HEK293 (cell line): ENCODE data around the gene ARRB2.

Experiments used
- BCL6B ChIP-seq: fragments of 450-650 bp; formaldehyde crosslinking; IDR thresholded peaks from 2 replicates; pipeline ENCODE4 v1.5.1; 2017; ENCODE audit warnings: missing biosample characterization, missing genetic modification characterization
- SETDB1 ChIP-seq: IDR thresholded peaks from one replicate; pipeline ENCODE4 v1.6.1; 2017; ENCODE audit warnings: mild to moderate bottlenecking, low read length, moderate library complexity, mixed read lengths; ENCODE audit not compliant: insufficient read length
- SP3 ChIP-seq: fragments of 450-650 bp; formaldehyde crosslinking; IDR thresholded peaks from 2 replicates; pipeline ENCODE4 v1.5.1; 2016; ENCODE audit warnings: missing biosample characterization, missing genetic modification characterization
- TCF7L2 ChIP-seq: IDR thresholded peaks from 2 replicates; pipeline ENCODE4 v1.6.1; 2011; ENCODE audit warnings: low read depth, mild to moderate bottlenecking, inconsistent platforms, low read length, moderate library complexity, borderline replicate concordance
- ZBTB20 ChIP-seq: fragments of 450-650 bp; formaldehyde crosslinking; IDR thresholded peaks from 2 replicates; pipeline ENCODE4 v1.5.1; 2016; ENCODE audit warnings: missing biosample characterization, missing genetic modification characterization
- ZBTB48 ChIP-seq: fragments of 450-650 bp; formaldehyde crosslinking; IDR thresholded peaks from 2 replicates; pipeline ENCODE4 v1.5.1; 2016; ENCODE audit warnings: missing biosample characterization, missing genetic modification characterization
- ZNF175 ChIP-seq: fragments of 450-650 bp; formaldehyde crosslinking; IDR thresholded peaks from 2 replicates; pipeline ENCODE4 v1.5.1; 2016; ENCODE audit warnings: missing biosample characterization, missing genetic modification characterization
- ZNF223 ChIP-seq: fragments of 450-650 bp; formaldehyde crosslinking; IDR thresholded peaks from 2 replicates; pipeline ENCODE4 v1.5.1; 2016; ENCODE audit warnings: missing biosample characterization, missing genetic modification characterization
- ZNF501 ChIP-seq: fragments of 450-650 bp; formaldehyde crosslinking; IDR thresholded peaks from 2 replicates; pipeline ENCODE4 v1.5.1; 2016; ENCODE audit warnings: missing biosample characterization, missing genetic modification characterization
- ZNF510 ChIP-seq: fragments of 450-650 bp; formaldehyde crosslinking; IDR thresholded peaks from 2 replicates; pipeline ENCODE4 v1.5.1; 2018; ENCODE audit warnings: mild to moderate bottlenecking, missing genetic modification characterization, missing biosample characterization; ENCODE audit not compliant: insufficient replicate concordance
- ZNF529 ChIP-seq: fragments of 450-650 bp; formaldehyde crosslinking; IDR thresholded peaks from 2 replicates; pipeline ENCODE4 v1.5.1; 2017; ENCODE audit warnings: missing genetic modification characterization, missing biosample characterization; ENCODE audit not compliant: insufficient replicate concordance
- ZNF561 ChIP-seq: fragments of 450-650 bp; IDR thresholded peaks from 2 replicates; pipeline ENCODE4 v1.5.1; 2018; ENCODE audit warnings: missing biosample characterization, missing genetic modification characterization, borderline replicate concordance
- ZNF768 ChIP-seq: fragments of 450-650 bp; formaldehyde crosslinking; IDR thresholded peaks from 2 replicates; pipeline ENCODE4 v1.5.1; 2018; ENCODE audit warnings: missing biosample characterization, mild to moderate bottlenecking, missing genetic modification characterization
- ZNF843 ChIP-seq: fragments of 450-650 bp; formaldehyde crosslinking; IDR thresholded peaks from 2 replicates; pipeline ENCODE4 v1.5.1; 2016; ENCODE audit warnings: missing biosample characterization, missing genetic modification characterization
- TF ChIP-seq, protein P1 (sequence below): fragments of 450-650 bp; formaldehyde crosslinking; conservative IDR thresholded peaks from 2 replicates; pipeline ENCODE4 v1.5.1; 2016; ENCODE audit warnings: low read depth, missing biosample characterization, missing genetic modification characterization
- TF ChIP-seq, protein P2 (sequence below): sonication (generic); formaldehyde crosslinking; IDR thresholded peaks from 2 replicates; pipeline ENCODE4 v1.8.1; 2022; ENCODE audit warnings: mild to moderate bottlenecking, moderate library complexity, missing genetic modification reagents
- TF ChIP-seq, protein P3 (sequence below): fragments of 450-650 bp; formaldehyde crosslinking; IDR thresholded peaks from 2 replicates; pipeline ENCODE4 v1.5.1; 2016; ENCODE audit warnings: missing biosample characterization, missing genetic modification characterization, low read depth
- TF ChIP-seq, protein P4 (sequence below): fragments of 450-650 bp; IDR thresholded peaks from 2 replicates; pipeline ENCODE4 v1.5.1; 2018; ENCODE audit warnings: missing biosample characterization, missing genetic modification characterization
- TF ChIP-seq, protein P5 (sequence below): fragments of 450-650 bp; formaldehyde crosslinking; IDR thresholded peaks from 2 replicates; pipeline ENCODE4 v1.5.1; 2017; ENCODE audit warnings: missing biosample characterization, missing genetic modification characterization
- TF ChIP-seq, protein P6 (sequence below): fragments of 450-650 bp; formaldehyde crosslinking; IDR thresholded peaks from 2 replicates; pipeline ENCODE4 v1.5.1; 2016; ENCODE audit warnings: missing biosample characterization, missing genetic modification characterization, borderline replicate concordance
- TF ChIP-seq, protein P7 (sequence below): fragments of 450-650 bp; formaldehyde crosslinking; IDR thresholded peaks from 2 replicates; pipeline ENCODE4 v1.5.1; 2016; ENCODE audit warnings: missing biosample characterization, missing genetic modification characterization, low read depth

ARRB2 gene

GRCh38 chr17:4721203-4722135, 11.0 kb downstream of the ARRB2 start (continued):
- TF ChIP-seq, protein P1, sequence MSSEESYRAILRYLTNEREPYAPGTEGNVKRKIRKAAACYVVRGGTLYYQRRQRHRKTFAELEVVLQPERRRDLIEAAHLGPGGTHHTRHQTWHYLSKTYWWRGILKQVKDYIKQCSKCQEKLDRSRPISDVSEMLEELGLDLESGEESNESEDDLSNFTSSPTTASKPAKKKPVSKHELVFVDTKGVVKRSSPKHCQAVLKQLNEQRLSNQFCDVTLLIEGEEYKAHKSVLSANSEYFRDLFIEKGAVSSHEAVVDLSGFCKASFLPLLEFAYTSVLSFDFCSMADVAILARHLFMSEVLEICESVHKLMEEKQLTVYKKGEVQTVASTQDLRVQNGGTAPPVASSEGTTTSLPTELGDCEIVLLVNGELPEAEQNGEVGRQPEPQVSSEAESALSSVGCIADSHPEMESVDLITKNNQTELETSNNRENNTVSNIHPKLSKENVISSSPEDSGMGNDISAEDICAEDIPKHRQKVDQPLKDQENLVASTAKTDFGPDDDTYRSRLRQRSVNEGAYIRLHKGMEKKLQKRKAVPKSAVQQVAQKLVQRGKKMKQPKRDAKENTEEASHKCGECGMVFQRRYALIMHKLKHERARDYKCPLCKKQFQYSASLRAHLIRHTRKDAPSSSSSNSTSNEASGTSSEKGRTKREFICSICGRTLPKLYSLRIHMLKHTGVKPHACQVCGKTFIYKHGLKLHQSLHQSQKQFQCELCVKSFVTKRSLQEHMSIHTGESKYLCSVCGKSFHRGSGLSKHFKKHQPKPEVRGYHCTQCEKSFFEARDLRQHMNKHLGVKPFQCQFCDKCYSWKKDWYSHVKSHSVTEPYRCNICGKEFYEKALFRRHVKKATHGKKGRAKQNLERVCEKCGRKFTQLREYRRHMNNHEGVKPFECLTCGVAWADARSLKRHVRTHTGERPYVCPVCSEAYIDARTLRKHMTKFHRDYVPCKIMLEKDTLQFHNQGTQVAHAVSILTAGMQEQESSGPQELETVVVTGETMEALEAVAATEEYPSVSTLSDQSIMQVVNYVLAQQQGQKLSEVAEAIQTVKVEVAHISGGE (tag by site-specific recombination) = no peak
- no peak for TF ChIP-seq SETDB1
- no peak for TF ChIP-seq ZNF529 (tag by site-specific recombination)
- no peak for TF ChIP-seq ZNF175 (tag by site-specific recombination)
- peak; percentile 68 for TF ChIP-seq ZNF501 (tag by site-specific recombination)
- TF ChIP-seq, protein P2, sequence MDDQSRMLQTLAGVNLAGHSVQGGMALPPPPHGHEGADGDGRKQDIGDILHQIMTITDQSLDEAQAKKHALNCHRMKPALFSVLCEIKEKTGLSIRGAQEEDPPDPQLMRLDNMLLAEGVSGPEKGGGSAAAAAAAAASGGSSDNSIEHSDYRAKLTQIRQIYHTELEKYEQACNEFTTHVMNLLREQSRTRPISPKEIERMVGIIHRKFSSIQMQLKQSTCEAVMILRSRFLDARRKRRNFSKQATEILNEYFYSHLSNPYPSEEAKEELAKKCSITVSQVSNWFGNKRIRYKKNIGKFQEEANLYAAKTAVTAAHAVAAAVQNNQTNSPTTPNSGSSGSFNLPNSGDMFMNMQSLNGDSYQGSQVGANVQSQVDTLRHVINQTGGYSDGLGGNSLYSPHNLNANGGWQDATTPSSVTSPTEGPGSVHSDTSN (CRISPR knock-in tag) = no peak
- no peak for TF ChIP-seq ZNF561 (tag by site-specific recombination)
- TF ChIP-seq, protein P3, sequence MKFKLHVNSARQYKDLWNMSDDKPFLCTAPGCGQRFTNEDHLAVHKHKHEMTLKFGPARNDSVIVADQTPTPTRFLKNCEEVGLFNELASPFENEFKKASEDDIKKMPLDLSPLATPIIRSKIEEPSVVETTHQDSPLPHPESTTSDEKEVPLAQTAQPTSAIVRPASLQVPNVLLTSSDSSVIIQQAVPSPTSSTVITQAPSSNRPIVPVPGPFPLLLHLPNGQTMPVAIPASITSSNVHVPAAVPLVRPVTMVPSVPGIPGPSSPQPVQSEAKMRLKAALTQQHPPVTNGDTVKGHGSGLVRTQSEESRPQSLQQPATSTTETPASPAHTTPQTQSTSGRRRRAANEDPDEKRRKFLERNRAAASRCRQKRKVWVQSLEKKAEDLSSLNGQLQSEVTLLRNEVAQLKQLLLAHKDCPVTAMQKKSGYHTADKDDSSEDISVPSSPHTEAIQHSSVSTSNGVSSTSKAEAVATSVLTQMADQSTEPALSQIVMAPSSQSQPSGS (tag by site-specific recombination) = no peak
- TF ChIP-seq ZBTB48 (tag by site-specific recombination) = peak; percentile 84
- no peak for TF ChIP-seq ZNF223 (tag by site-specific recombination)
- TF ChIP-seq, protein P4, sequence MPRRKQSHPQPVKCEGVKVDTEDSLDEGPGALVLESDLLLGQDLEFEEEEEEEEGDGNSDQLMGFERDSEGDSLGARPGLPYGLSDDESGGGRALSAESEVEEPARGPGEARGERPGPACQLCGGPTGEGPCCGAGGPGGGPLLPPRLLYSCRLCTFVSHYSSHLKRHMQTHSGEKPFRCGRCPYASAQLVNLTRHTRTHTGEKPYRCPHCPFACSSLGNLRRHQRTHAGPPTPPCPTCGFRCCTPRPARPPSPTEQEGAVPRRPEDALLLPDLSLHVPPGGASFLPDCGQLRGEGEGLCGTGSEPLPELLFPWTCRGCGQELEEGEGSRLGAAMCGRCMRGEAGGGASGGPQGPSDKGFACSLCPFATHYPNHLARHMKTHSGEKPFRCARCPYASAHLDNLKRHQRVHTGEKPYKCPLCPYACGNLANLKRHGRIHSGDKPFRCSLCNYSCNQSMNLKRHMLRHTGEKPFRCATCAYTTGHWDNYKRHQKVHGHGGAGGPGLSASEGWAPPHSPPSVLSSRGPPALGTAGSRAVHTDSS (tag by site-specific recombination) = no peak
- 0 out of 2 replicates have a peak, but pooled peaks have one; percentile 22 for TF ChIP-seq SP3 (tag by site-specific recombination)
- TF ChIP-seq, protein P5, sequence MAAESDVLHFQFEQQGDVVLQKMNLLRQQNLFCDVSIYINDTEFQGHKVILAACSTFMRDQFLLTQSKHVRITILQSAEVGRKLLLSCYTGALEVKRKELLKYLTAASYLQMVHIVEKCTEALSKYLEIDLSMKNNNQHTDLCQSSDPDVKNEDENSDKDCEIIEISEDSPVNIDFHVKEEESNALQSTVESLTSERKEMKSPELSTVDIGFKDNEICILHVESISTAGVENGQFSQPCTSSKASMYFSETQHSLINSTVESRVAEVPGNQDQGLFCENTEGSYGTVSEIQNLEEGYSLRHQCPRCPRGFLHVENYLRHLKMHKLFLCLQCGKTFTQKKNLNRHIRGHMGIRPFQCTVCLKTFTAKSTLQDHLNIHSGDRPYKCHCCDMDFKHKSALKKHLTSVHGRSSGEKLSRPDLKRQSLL (tag by site-specific recombination) = no peak; the same call in 1 of the 2 replicates
- no peak for TF ChIP-seq TCF7L2
- TF ChIP-seq BCL6B (tag by site-specific recombination) = no peak
- no peak for TF ChIP-seq ZNF510 (tag by site-specific recombination)
- 0 out of 2 replicates have a peak, but pooled peaks have one; percentile 15 for TF ChIP-seq ZBTB20
- TF ChIP-seq ZNF843 (tag by site-specific recombination) = peak; percentile 78
- TF ChIP-seq, protein P6, sequence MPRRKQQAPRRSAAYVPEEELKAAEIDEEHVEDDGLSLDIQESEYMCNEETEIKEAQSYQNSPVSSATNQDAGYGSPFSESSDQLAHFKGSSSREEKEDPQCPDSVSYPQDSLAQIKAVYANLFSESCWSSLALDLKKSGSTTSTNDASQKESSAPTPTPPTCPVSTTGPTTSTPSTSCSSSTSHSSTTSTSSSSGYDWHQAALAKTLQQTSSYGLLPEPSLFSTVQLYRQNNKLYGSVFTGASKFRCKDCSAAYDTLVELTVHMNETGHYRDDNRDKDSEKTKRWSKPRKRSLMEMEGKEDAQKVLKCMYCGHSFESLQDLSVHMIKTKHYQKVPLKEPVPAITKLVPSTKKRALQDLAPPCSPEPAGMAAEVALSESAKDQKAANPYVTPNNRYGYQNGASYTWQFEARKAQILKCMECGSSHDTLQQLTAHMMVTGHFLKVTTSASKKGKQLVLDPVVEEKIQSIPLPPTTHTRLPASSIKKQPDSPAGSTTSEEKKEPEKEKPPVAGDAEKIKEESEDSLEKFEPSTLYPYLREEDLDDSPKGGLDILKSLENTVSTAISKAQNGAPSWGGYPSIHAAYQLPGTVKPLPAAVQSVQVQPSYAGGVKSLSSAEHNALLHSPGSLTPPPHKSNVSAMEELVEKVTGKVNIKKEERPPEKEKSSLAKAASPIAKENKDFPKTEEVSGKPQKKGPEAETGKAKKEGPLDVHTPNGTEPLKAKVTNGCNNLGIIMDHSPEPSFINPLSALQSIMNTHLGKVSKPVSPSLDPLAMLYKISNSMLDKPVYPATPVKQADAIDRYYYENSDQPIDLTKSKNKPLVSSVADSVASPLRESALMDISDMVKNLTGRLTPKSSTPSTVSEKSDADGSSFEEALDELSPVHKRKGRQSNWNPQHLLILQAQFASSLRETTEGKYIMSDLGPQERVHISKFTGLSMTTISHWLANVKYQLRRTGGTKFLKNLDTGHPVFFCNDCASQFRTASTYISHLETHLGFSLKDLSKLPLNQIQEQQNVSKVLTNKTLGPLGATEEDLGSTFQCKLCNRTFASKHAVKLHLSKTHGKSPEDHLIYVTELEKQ = no peak
- TF ChIP-seq, protein P7, sequence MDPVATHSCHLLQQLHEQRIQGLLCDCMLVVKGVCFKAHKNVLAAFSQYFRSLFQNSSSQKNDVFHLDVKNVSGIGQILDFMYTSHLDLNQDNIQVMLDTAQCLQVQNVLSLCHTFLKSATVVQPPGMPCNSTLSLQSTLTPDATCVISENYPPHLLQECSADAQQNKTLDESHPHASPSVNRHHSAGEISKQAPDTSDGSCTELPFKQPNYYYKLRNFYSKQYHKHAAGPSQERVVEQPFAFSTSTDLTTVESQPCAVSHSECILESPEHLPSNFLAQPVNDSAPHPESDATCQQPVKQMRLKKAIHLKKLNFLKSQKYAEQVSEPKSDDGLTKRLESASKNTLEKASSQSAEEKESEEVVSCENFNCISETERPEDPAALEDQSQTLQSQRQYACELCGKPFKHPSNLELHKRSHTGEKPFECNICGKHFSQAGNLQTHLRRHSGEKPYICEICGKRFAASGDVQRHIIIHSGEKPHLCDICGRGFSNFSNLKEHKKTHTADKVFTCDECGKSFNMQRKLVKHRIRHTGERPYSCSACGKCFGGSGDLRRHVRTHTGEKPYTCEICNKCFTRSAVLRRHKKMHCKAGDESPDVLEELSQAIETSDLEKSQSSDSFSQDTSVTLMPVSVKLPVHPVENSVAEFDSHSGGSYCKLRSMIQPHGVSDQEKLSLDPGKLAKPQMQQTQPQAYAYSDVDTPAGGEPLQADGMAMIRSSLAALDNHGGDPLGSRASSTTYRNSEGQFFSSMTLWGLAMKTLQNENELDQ (tag by site-specific recombination) = no peak
- TF ChIP-seq ZNF768 (tag by site-specific recombination) = no peak
